HG02623 (cell line): ENCODE results near the gene DSCAM.
"Not testable (repeated sequence)": the region's sequence is repeated elsewhere in the genome, so short reads cannot be mapped to it uniquely, and the experiment has no call there.

Experiments used
- ATAC-seq: cut with Tn5 transposase; IDR thresholded peaks from one replicate; pipeline ENCODE4 v1.9.1; 2021; ENCODE audit warnings: moderate library complexity; ENCODE audit not compliant: unreplicated experiment

DSCAM gene

GRCh38 chr21:40474513-40474912, 372.4 kb downstream of the DSCAM start:
- no peak for ATAC-seq

DNA sequence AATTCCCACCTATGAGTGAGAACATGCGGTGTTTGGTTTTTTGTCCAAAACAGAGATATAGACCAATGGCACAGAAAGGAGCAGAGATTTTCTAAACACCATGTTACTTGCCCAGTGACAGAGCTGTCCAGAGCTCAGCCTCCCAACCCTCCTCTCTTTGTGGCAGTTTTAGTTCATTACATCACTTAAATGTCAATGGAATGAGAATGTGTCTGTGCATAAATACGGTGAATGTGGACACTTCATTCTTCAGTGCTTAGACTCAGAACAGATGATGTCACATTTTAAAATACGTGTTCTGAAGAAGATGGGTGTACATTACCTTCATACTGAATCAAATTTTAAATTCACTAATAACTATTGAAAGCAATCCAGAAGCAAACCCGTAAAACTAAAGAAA, 374.9 kb downstream of the DSCAM start:
- ATAC-seq, result no peak

DNA sequence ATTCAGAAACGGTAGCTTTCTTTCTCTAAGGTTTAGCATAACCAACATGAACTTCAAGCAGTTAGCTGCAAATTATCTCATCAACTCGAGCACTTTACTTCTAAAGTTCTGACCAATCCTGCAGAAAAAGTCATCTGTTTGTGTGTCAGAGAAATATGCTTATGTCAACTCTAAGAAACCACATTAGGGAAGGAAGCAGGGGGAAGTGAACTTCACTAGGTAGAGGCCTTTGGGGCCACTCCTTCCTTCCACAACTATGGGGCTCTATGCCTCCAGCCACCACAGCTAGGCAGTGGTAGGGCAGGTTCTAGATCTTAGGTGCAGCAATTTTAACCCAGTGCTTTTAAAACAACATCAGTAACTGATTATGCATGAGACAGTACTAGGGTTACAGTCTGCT, 375.9 kb downstream of the DSCAM start:
- no peak for ATAC-seq

DNA sequence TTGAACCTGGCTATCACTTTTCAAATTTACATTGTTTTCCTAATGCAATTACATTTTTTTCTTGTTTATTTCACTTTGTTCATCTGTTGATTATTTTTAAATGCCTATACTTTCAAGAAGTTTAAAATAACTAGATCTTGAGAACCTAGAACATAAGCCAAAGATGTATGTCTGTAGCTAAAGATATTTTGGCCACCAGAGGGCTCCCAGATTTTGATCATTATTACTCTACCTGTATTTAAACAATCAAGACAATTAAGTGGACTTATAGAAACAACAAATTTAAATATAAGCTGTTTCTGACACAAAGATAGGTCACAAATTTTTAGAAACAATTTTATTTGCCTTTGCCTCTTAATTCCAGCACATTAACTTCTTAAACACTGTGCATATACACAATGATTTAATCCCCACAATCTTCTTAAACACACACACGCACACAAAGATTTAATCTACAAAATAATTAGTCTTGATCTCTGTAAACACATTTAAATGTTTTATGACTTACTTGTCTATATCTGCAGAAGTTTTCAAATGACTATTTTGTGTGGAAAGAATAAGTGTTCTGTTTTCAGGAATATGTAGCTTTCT, 380.0 kb downstream of the DSCAM start:
- ATAC-seq, result no peak

DNA sequence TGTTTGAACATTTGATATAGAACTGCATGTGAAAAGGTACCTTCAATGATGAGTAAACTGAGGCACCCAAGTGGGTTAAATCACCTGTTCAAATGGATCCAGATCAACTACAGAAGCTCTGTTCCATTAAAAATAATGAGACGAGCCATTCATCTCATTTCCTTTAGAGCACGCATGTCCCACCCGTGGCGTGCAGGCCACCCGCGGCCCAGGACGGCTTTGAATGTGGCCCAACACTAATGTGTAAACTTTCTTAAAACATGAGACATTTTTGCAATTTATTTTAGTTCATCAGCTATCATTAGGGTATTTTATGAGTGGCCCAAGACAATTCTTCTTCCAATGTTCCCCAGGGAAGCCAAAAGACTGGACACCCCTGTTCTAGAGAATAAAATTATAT, 381.6 kb downstream of the DSCAM start:
- ATAC-seq, result no peak

DNA sequence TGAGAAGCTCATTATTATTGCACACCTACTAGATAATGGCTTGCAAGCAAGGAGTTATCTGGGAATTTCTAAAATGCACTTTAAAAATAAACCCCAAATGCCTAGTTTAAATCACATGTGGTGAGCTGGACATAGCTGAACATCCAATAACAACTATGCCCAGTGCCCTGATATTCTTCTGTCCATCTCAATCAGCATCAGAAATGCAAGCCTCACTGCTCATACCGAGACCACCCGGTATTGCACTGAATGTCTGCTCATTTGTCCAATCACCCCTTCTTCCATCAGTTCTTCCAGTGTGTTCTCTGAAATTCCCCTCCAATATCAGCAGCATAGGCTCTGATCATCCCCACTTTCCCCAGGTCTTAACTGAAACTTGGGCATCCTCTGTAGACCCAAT, 383.8 kb downstream of the DSCAM start:
- ATAC-seq, result no peak

DNA sequence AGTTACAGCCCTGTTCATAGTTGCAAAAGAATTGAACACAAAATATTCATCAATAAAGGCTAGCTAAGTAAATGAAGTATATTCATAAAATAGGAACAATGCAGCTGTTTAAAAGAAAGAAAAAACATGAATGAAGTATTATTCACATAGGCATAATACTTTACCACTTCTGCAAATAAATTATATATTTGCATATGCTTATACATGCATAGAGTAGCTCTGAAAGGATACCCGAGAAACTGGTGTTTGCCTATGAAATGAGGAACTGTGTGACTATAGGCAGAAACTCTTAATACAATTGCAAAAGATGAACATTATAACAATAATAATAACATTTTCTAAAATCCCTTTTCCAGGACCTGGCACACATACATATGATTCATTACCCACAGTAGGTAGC, 385.9 kb downstream of the DSCAM start:
- no peak for ATAC-seq

DNA sequence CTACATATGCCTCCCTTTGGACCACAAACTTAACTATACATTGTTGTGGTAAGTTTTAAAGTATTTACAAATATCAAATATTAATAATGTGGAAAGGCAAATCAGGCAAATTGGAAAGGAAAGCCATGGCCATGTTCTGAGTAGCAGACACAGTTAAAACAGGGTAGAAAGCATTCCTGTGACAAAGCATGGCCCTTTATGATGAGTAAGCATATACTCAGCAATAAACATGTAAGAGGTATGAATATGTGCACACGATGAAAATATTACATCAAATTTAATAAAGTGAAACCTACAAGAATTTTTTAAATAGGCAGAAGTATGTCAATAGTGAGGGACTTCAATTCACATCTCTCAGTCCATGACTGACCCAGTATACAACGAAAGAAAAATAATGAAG, 389.2 kb downstream of the DSCAM start:
- no peak for ATAC-seq

GRCh38 chr21:40454057-40454456, 392.9 kb downstream of the DSCAM start:
- ATAC-seq, result no peak

GRCh38 chr21:40453183-40453582, 393.8 kb downstream of the DSCAM start:
- ATAC-seq, result no peak

DNA sequence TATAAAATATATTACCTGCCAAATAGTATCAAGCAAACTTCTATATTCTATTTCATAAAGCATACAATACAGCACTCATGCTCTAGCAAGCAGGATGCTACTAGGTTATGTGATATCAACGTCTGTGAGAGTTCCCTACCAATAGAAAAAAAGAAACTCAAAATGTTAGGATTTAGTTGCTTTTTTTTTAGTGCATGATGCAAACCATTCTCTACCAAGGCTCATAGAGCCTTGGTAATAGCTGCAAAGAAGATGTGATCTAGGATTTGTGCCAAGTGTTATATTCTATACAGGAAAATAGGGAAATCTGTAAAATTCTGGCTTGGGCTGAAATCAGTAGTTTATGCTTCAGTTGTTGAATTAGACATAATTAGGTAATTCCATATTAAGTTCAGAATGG, 394.4 kb downstream of the DSCAM start:
- ATAC-seq, result no peak

DNA sequence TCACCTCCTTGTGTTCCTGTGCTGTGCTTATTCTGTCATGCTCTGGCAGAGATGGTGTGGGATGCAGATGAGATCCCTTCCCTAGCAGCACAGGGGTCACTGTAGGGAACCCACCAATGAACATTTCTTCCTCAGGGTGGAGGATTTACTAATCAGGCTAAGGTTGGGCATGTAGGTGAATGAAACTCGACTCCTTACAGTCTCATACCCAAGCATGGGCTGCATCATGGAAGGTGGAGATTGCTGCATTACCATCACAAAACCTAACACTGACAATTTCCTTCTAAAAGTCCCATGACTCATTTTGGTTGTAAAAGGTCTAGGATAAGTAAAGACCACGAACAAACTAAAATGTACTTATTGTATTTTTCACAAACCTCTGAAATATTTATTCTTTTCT, 399.9 kb downstream of the DSCAM start:
- no peak for ATAC-seq

GRCh38 chr21:40445349-40445921, 401.5 kb downstream of the DSCAM start:
- no peak for ATAC-seq

GRCh38 chr21:40439581-40439980, 407.4 kb downstream of the DSCAM start:
- ATAC-seq, result not testable (repeated sequence)

- no peak for ATAC-seq
Measured at GRCh38 chr21:40438616-40439015, 408.3 kb downstream of the DSCAM start.

DNA sequence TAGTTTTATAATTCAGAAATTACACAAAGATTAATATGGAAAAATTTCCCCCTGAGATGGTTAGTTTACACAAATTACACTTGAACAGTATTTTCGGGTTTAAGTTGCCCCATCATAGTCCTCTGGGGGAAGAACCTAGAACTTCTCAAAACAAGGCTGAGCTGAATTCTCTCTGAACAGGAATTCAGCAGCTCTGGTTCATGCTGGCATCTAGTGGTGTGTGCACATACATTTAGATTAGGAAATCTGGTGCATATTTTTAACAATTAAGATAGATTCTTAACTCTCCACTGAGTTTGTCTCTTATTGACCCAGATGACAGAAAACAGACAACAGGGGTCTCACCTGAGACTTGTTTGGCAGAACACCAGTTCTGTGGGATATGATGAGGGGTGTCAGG, 410.7 kb downstream of the DSCAM start:
- ATAC-seq, result no peak

DNA sequence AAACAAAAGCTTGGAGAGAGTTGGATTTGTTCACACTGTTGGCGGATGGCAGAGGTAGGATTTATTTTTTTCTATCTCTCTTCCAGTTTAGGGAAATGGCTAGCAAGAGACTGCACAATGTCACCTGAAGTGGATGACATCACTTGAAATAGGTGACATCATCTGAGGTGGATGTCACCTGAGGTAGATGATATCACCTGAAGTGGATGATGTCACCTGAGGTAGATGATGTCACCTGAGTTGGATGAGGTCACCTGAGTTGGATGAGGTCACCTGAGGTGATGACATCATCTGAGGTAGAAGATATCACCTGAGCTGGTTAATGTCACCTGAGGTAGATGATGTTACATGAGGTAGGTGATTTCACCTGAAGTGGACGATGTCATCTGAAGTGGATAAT, 413.4 kb downstream of the DSCAM start:
- no peak for ATAC-seq

GRCh38 chr21:40425981-40426380, 421.0 kb downstream of the DSCAM start:
- no peak for ATAC-seq

DNA sequence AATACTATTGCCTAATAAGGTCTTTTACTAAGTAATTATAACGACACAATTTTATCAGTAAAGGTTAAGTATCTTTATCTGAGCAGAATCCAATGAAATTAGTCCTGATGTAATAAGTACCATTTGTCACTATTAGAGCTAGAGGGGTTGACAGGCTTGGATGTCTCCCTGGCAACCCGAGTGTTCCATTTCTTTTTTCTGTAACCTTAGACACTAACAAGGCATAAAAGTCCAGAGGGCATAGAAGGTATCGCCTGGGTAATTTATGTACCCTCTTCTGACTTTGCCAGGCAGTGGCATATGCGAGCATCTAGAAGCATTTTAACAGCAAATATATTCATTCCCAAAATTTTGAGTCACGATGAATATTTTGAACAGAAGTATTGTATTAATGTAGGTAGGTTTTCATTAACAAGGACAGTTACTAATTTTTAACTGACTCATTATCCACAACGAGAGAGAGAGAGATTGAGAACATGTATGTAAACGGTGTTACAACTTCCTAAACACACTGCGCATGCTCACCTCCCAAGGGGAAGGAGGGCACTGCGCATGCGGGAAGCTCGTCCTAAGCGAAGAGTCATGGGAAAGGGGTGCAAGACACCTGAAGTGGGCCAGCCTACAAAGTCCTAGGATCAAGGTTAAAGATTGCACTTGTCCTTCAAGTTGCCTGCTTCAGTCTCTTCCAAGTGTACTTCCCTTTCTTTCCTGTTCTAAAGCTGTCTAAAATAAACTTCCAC, 423.9 kb downstream of the DSCAM start:
- no peak for ATAC-seq

DNA sequence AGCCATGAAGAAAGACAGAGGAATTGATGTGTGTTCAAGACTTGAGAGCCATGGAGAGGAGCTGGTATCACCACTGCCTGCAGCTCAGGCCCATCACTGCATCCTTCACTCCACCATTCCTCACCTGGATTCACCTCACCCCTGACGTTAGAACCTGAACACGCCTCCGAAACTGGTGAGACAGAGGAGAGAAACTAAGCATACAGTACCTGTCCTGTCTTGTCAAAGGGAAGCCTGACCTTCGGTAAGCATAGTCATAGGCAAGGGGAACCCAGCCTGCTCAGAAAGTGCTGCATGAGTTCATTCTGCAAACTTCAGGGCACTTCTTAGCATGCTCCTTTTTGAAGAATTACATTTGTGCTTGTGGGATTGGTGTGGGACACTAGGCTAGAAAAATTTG, 425.8 kb downstream of the DSCAM start:
- no peak for ATAC-seq

GRCh38 chr21:40416572-40416971, 430.4 kb downstream of the DSCAM start:
- no peak for ATAC-seq

- no peak for ATAC-seq
Measured at GRCh38 chr21:40408561-40408960, 438.4 kb downstream of the DSCAM start.

GRCh38 chr21:40404396-40404800, 442.6 kb downstream of the DSCAM start:
- ATAC-seq, result no peak
